Astrocyte (in vitro differentiated cells and primary cell): ENCODE measurements around the gene MCTP2. TPM values are rescaled to one million over a fixed set of nuclear protein-coding genes. Genes with fewer than 3 reads are reported as not detected.

ENCODE experiments used
- DNase-seq: peaks from one replicate; pipeline ENCODE4 v3.0.0-alpha.2; 2010; ENCODE audit warnings: low read depth
- FAIRE-seq: peaks from 2 replicates; lab custom pipeline; 2011; peaks lifted over from hg19 to GRCh38; lab: Jason Lieb, UNC
- H2AFZ ChIP-seq: 2 replicates; pipeline ENCODE4 v1.6.0; 2012; ENCODE audit warnings: low read depth, low read length, inconsistent platforms
- H3K27ac ChIP-seq: 2 replicates; pipeline ENCODE4 v1.5.1; 2011; ENCODE audit warnings: low read depth, low read length, inconsistent platforms
- H3K27me3 ChIP-seq: 2 replicates; pipeline ENCODE4 v1.6.0; 2011; ENCODE audit warnings: low read length, inconsistent platforms; ENCODE audit not compliant: insufficient read depth
- H3K36me3 ChIP-seq: 2 replicates; pipeline ENCODE4 v1.5.1; 2011; ENCODE audit warnings: low read length, inconsistent platforms; ENCODE audit not compliant: insufficient read depth
- H3K4me1 ChIP-seq: 2 replicates; pipeline ENCODE4 v1.5.1; 2011; ENCODE audit warnings: low read length, inconsistent platforms; ENCODE audit not compliant: insufficient read depth
- H3K4me2 ChIP-seq: 2 replicates; pipeline ENCODE4 v1.6.0; 2012; ENCODE audit warnings: low read length, inconsistent platforms
- H3K4me3 ChIP-seq: 2 replicates; pipeline ENCODE4 v1.5.1; 2011; ENCODE audit warnings: low read depth, mild to moderate bottlenecking, low read length, inconsistent platforms; ENCODE audit not compliant: insufficient read depth
- H3K79me2 ChIP-seq: 2 replicates; pipeline ENCODE4 v1.6.0; 2012; ENCODE audit warnings: mild to moderate bottlenecking, low read length, inconsistent platforms; ENCODE audit not compliant: insufficient read depth
- H3K9ac ChIP-seq: 2 replicates; pipeline ENCODE4 v1.6.0; 2012; ENCODE audit warnings: mild to moderate bottlenecking, low read length, inconsistent platforms
- H3K9me3 ChIP-seq: 2 replicates; pipeline ENCODE4 v1.5.1; 2012; ENCODE audit warnings: low read depth, mild to moderate bottlenecking, low read length, inconsistent platforms; ENCODE audit not compliant: insufficient read depth
- H4K20me1 ChIP-seq: 2 replicates; pipeline ENCODE4 v1.6.0; 2012; ENCODE audit warnings: low read length, inconsistent platforms; ENCODE audit not compliant: insufficient read depth
- H3K27ac Mint-ChIP-seq: one replicate; pipeline ENCODE4 v1.8.0; 2021; ENCODE audit warnings: mild to moderate bottlenecking, mixed read lengths; ENCODE audit not compliant: unreplicated experiment
- H3K27me3 Mint-ChIP-seq: one replicate; pipeline ENCODE4 v1.8.0; 2021; ENCODE audit warnings: low read depth, mixed read lengths; ENCODE audit not compliant: unreplicated experiment
- H3K36me3 Mint-ChIP-seq: one replicate; pipeline ENCODE4 v1.8.0; 2021; ENCODE audit warnings: low read depth, mixed read lengths; ENCODE audit not compliant: unreplicated experiment
- H3K4me1 Mint-ChIP-seq: one replicate; pipeline ENCODE4 v1.8.0; 2021; ENCODE audit warnings: low read depth, mixed read lengths; ENCODE audit not compliant: unreplicated experiment
- H3K4me3 Mint-ChIP-seq: one replicate; pipeline ENCODE4 v1.8.0; 2021; ENCODE audit warnings: mild to moderate bottlenecking, moderate library complexity, mixed read lengths; ENCODE audit not compliant: unreplicated experiment
- H3K9me3 Mint-ChIP-seq: one replicate; pipeline ENCODE4 v1.8.0; 2021; ENCODE audit warnings: mild to moderate bottlenecking, mixed read lengths; ENCODE audit not compliant: unreplicated experiment
- CTCF ChIP-seq: IDR thresholded peaks from 2 replicates; pipeline ENCODE4 v1.5.1; 2011; ENCODE audit warnings: low read depth, mild to moderate bottlenecking, inconsistent platforms, low read length, moderate library complexity; ENCODE audit not compliant: insufficient read depth
- EZH2 ChIP-seq: IDR thresholded peaks from 2 replicates; pipeline ENCODE4 v1.6.1; 2012; ENCODE audit warnings: mild to moderate bottlenecking, low read length, inconsistent platforms; ENCODE audit not compliant: insufficient read depth
- total RNA-seq: library from RNA; stranded (reverse); gene quantifications from 2 replicates; pipeline ENCODE4 v1.2.1, GENCODE V29; 2021

MCTP2 gene
- total RNA-seq, 1 donor from 2014 or later: 2.6 TPM

- H3K36me3 ChIP-seq: no peaks in the 10 kb centered on the region
- H3K4me1 ChIP-seq: no peaks in the 10 kb centered on the region
- DNase-seq: no peak
- no peaks in the 10 kb centered on the region for H3K36me3 Mint-ChIP-seq
- no peak overlapping the region for H3K4me2 ChIP-seq
- H2AFZ ChIP-seq: no peak overlapping the region
- peaks cover 2% of the 10 kb centered on the region for H3K4me1 Mint-ChIP-seq
- no peak for TF ChIP-seq EZH2
- TF ChIP-seq CTCF: no peak
- no peaks in the 10 kb centered on the region for H3K27me3 ChIP-seq
- H3K4me3 Mint-ChIP-seq: no peak overlapping the region
- H3K9me3 Mint-ChIP-seq: no peaks in the 10 kb centered on the region
- H3K9me3 ChIP-seq: no peaks in the 10 kb centered on the region
- H3K27ac Mint-ChIP-seq: no peak overlapping the region
- FAIRE-seq: no peak
- no peak overlapping the region for H3K9ac ChIP-seq
- no peaks in the 10 kb centered on the region for H4K20me1 ChIP-seq
- H3K27ac ChIP-seq: no peak overlapping the region
- no peak overlapping the region for H3K4me3 ChIP-seq
- H3K79me2 ChIP-seq: no peaks in the 10 kb centered on the region
- no peaks in the 10 kb centered on the region for H3K27me3 Mint-ChIP-seq
Observed at GRCh38 chr15:94243418-94243817, 12.1 kb downstream of the MCTP2 start.

GRCh38 chr15:94246016-94246415 is 14.7 kb downstream of the MCTP2 start:
- no peak overlapping the region for H3K9ac ChIP-seq

More at GRCh38 chr15:94246016-94246415, 14.7 kb downstream of the MCTP2 start:
- FAIRE-seq: no peak
- Histone ChIP-seq H3K4me1 (no peaks in the 10 kb centered on the region), H3K9me3 (no peaks in the 10 kb centered on the region), H3K4me2 (no peak overlapping the region), H3K27ac (no peak overlapping the region), H3K4me3 (no peak overlapping the region), H4K20me1 (no peaks in the 10 kb centered on the region), H3K27me3 (no peaks in the 10 kb centered on the region), H2AFZ (no peak overlapping the region), H3K36me3 (no peaks in the 10 kb centered on the region), H3K79me2 (no peaks in the 10 kb centered on the region)
- no peak overlapping the region for H3K27ac Mint-ChIP-seq
- no peaks in the 10 kb centered on the region for H3K9me3 Mint-ChIP-seq
- peaks cover 2% of the 10 kb centered on the region for H3K4me1 Mint-ChIP-seq
- H3K4me3 Mint-ChIP-seq: no peak overlapping the region
- TF ChIP-seq EZH2 (no peak), CTCF (no peak)
- no peaks in the 10 kb centered on the region for H3K36me3 Mint-ChIP-seq
- DNase-seq: no peak
- H3K27me3 Mint-ChIP-seq: no peaks in the 10 kb centered on the region
